ENCODE results near the gene CGREF1. TPM values are rescaled to one million over a fixed set of nuclear protein-coding genes. Genes with fewer than 3 reads are reported as not detected.

CGREF1 gene, protein sequence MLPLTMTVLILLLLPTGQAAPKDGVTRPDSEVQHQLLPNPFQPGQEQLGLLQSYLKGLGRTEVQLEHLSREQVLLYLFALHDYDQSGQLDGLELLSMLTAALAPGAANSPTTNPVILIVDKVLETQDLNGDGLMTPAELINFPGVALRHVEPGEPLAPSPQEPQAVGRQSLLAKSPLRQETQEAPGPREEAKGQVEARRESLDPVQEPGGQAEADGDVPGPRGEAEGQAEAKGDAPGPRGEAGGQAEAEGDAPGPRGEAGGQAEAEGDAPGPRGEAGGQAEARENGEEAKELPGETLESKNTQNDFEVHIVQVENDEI
- 1 to 10 TPM; 1.0 to 3.0 TPM for total RNA-seq

GRCh38 chr2:27118525-27119329, at the start of gene CGREF1:
Gene CGREF1, minus strand, starts transcription at chr2:27119128. Its CDS starts 14,762 bp downstream, at chr2:27104366.
- H3K9me3 ChIP-seq: no peaks in the 10 kb centered on the region
- H3K27ac ChIP-seq: no peak within 1 kb of the TSS
- no peak within 1 kb of the TSS for H3K4me3 ChIP-seq
- WGBS, 2 donors: 4 to 41% methylated on average over 5 to 67 of the region's 84 CpGs
- H3K4me1 ChIP-seq: peaks cover 21% of the 10 kb centered on the region
- H3K27me3 ChIP-seq: peaks cover 0 to 12% of the 10 kb centered on the region in 2 donors
- ATAC-seq (peak; percentile 29), DNase-seq (peak in 1 of 4 donors; percentile 24)
- no peaks in the 10 kb centered on the region for H3K36me3 ChIP-seq (replicated peaks in 1 of 2; ENCODE audit: insufficient read depth in 1 of 2, low read depth in 2 of 2)
- TF ChIP-seq, protein P1, sequence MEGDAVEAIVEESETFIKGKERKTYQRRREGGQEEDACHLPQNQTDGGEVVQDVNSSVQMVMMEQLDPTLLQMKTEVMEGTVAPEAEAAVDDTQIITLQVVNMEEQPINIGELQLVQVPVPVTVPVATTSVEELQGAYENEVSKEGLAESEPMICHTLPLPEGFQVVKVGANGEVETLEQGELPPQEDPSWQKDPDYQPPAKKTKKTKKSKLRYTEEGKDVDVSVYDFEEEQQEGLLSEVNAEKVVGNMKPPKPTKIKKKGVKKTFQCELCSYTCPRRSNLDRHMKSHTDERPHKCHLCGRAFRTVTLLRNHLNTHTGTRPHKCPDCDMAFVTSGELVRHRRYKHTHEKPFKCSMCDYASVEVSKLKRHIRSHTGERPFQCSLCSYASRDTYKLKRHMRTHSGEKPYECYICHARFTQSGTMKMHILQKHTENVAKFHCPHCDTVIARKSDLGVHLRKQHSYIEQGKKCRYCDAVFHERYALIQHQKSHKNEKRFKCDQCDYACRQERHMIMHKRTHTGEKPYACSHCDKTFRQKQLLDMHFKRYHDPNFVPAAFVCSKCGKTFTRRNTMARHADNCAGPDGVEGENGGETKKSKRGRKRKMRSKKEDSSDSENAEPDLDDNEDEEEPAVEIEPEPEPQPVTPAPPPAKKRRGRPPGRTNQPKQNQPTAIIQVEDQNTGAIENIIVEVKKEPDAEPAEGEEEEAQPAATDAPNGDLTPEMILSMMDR (IDR thresholded peaks at IDR 0.05): no peak
- no peak for TF ChIP-seq POLR2A (IDR thresholded peaks at IDR 0.05)
- intact Hi-C loops (cut with DNase I): no loop called here

GRCh38 chr2:27164960-27165763, 46.2 kb upstream of the CGREF1 start:
- WGBS, 2 donors: 83% methylated on average over 8 of the region's 8 CpGs
- no peak overlapping the region for H3K27ac ChIP-seq

GRCh38 chr2:27162151-27163121, 43.5 kb upstream of the CGREF1 start:
- Histone ChIP-seq H3K36me3 (replicated peaks in 1 of 2; ENCODE audit: insufficient read depth in 1 of 2, low read depth in 2 of 2) (no peaks in the 10 kb centered on the region), H3K27me3 (no peaks in the 10 kb centered on the region), H3K4me1 (no peaks in the 10 kb centered on the region), H3K27ac (no peak overlapping the region), H3K9me3 (no peaks in the 10 kb centered on the region), H3K4me3 (no peak overlapping the region)
- TF ChIP-seq POLR2A (IDR thresholded peaks at IDR 0.05): no peak
- TF ChIP-seq, protein P1 (IDR thresholded peaks at IDR 0.05): no peak
- ATAC-seq (no peak), DNase-seq (no peak)
- intact Hi-C loops (cut with DNase I): no loop called here
- WGBS, 2 donors: 73 to 75% methylated on average over 15 of the region's 15 CpGs

More at GRCh38 chr2:27164960-27165763, 46.2 kb upstream of the CGREF1 start:
- Histone ChIP-seq H3K36me3 (replicated peaks in 1 of 2; ENCODE audit: insufficient read depth in 1 of 2, low read depth in 2 of 2) (no peaks in the 10 kb centered on the region), H3K27me3 (no peaks in the 10 kb centered on the region), H3K4me1 (peaks cover 5% of the 10 kb centered on the region), H3K9me3 (no peaks in the 10 kb centered on the region), H3K4me3 (no peak overlapping the region)
- ATAC-seq (no peak), DNase-seq (no peak)
- TF ChIP-seq, protein P1 (IDR thresholded peaks at IDR 0.05): no peak
- no peak for TF ChIP-seq POLR2A (IDR thresholded peaks at IDR 0.05)
- intact Hi-C loops (cut with DNase I): no loop called here

GRCh38 chr2:27160191-27160590, 41.3 kb upstream of the CGREF1 start:
- Histone ChIP-seq H3K27me3 (no peaks in the 10 kb centered on the region), H3K9me3 (no peaks in the 10 kb centered on the region), H3K4me1 (no peaks in the 10 kb centered on the region), H3K4me3 (no peak overlapping the region), H3K36me3 (replicated peaks in 1 of 2; ENCODE audit: insufficient read depth in 1 of 2, low read depth in 2 of 2) (no peaks in the 10 kb centered on the region), H3K27ac (no peak overlapping the region)
- WGBS, 2 donors: 72 to 74% methylated on average over 9 of the region's 9 CpGs
- no peak for ATAC-seq
- intact Hi-C loops (cut with DNase I): no loop called here
- TF ChIP-seq, protein P1 (IDR thresholded peaks at IDR 0.05): no peak
- TF ChIP-seq POLR2A (IDR thresholded peaks at IDR 0.05): no peak
- no peak for DNase-seq

All from body of pancreas (tissue), 4 donors.